ENCODE measurements around the gene ASCC3.
"Not testable (repeated sequence)": the region's sequence is repeated elsewhere in the genome, so short reads cannot be mapped to it uniquely, and the experiment has no call there.

The ASCC3 gene

GRCh38 chr6:100801036-100801435 lies 80.1 kb downstream of the ASCC3 start:
- DNase-seq = no peak

- no peak for DNase-seq
Observed at GRCh38 chr6:100796049-100796823, 84.9 kb downstream of the ASCC3 start.

- no peak for DNase-seq
Observed at GRCh38 chr6:100790084-100790483, 91.0 kb downstream of the ASCC3 start.

DNA sequence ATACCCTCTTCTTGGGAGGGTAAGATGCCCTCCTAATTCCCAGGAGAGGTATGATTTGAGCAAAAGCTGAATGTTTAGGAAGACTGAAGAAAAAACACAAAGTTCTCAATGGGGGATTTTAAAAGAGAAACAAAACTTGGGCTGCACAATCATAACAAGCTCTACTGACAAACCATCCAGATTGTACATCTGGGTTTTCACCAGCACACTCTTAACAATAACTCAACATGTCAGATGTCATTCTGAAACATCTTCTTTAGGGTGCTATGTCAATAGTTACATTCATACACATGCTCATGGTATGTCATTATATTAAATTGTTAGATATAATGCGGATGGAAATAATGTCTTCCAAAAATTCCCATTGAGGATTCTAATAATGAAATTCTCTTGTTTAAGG lies 95.1 kb downstream of the ASCC3 start:
- DNase-seq = no peak

DNA sequence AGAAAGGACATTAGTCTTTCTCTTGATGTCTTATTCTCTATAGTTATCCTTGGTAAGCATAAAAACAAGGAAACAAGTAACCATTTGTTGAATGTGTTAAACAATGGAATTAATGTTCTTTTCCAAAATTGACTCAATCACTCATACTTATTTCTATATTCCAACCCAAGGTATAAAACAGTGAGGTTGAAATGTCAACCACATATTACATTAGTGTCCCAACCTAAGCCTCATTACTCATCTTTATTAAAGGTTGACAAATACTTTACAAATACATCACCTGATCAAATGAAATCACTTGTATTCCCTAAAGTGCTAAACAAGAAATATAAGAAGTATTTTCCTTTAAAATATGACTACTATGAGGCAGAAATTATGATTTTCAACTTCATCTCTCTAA lies 100.5 kb downstream of the ASCC3 start:
- DNase-seq = no peak

DNA sequence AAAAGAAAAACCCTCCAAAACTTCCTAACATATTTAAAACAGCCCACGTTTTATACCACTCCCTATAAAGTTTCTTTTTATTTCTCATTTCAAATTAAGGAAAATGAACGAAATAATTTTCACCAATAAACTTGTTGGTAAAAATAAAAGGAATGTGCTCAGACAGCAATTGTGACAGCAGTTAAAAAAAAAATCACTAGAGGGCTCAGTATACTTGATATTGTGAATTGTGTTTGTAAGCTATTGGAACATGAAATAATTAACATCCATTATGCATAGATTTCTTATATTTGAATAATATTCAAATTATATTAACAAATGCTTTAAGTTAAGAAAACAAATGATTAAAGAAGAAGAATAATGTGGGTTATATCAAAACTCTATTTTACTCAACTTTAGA lies 105.5 kb downstream of the ASCC3 start:
- DNase-seq = no peak

DNA sequence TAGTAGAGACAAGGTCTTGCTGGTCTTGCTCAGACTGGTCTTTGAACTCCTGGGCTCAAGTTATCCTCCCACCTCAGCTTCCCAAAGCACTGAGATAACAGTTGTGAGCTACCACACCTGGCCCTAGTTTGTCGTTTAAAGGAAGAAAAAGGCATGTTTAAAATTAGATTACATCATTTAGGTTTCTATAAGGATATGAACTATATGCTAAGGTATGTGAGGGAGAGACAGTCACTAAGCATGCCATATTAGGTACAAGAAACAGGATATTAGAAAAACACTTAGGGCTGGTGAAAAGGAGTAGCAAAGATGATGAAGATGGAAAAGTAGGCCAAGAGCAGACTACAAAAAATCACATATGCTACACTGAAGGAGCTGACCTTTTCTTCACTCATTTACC lies 106.4 kb downstream of the ASCC3 start:
- DNase-seq = no peak

DNA sequence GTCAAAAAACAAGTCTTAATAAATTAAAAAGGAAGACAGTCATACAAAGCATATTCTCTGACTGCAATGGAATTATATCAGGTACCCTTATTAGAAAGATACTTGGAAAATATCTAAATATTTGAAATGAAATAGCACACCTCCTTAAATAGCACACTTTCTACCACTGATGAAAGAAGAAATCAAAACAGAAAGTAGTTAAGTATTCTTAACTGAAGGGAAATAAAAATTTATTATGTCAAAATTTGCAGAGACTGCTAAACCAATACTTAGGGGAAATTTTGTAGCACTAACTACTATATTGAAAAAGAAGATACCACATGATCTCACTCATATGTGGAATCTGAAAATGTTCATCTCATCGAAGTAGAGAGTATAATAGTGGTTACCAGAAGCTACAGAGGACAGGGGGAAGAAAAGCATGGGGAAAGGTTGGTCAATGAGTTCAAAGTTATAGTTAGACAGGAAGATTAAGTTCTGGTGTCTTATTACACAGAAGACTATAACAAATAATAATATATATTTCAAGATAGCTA lies 112.2 kb downstream of the ASCC3 start:
- DNase-seq = no peak

GRCh38 chr6:100763617-100764241 lies 117.4 kb downstream of the ASCC3 start:
- DNase-seq = no peak

DNA sequence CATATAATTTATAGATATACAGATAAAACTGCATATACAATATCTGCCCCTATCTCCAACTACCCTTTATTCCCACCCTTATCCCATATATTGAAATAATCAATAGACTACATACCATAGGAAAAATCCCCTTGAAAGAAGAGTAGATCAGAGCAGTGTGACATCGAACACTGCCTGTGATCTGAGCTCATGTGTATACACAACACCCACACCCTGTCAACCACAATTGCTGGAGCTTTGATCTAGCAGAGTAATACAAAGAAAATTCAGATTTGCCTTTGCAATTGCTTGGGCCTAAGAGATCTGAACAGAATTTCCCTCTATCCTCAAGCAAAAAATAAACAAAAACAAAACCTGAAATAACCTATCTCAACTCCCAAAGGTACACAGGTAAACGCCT lies 119.3 kb downstream of the ASCC3 start:
- no peak for DNase-seq

DNA sequence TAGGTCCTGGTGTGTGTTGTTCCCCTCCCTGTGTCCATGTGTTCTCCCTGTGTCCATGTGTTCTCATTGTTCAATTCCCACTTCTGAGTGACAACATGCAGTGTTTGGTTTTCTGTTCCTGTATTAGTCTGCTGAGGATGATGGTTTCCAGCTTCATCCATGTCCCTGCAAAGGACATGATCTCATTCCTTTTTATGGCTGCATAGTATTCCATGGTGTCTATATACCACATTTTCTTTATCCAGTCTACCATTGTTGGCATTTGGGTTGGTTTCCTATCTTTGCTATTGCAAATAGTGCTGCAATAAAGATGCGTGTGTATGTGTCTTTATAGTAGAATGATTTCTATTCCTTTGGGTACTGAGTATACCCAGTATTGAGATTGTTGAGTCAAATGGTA lies 122.7 kb downstream of the ASCC3 start:
- not testable (repeated sequence) for DNase-seq

DNA sequence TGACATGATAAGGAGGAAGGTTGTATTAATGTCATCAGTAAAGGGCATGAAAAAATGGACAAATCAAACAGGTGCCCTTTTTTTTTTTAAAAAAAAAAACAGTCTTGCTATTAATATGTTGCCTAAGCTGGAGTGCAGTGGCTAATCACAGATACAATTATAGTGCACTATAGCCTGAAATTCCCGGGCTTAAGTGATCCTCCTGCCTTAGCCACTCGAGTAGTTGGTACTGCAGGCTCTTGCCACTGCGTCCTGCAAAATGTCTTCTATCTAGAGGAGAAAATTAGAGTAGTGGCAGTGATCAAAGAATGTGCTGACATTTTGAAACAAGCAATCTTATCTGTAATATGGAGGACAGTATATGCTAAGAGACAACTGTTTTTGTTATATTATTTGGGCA lies 127.7 kb downstream of the ASCC3 start:
- DNase-seq = no peak

GRCh38 chr6:100751590-100751989 lies 129.5 kb downstream of the ASCC3 start:
- DNase-seq = no peak

GRCh38 chr6:100745419-100746041 lies 135.6 kb downstream of the ASCC3 start:
- DNase-seq = no peak

- DNase-seq = no peak
Observed at GRCh38 chr6:100740439-100740838, 140.7 kb downstream of the ASCC3 start.

DNA sequence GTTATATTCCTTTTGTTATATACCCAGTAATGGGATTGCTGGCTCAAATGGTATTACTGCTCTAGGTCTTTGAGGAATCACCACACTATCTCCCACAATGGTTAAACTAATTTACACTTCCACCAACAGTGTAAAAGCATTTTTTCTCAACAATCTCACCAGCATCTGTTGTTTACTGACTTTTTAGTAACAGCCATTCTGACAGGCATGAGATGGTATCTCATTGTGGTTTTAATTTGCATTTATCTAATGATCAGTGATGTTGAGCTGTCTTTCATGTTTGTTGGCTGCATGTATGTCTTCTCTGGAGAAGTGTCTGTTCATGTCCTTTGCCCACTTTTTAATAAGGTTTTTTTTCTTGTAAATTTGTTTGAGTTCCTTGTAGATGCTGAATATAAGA lies 143.4 kb downstream of the ASCC3 start:
- DNase-seq = not testable (repeated sequence)

- no peak for DNase-seq
Observed at GRCh38 chr6:100731411-100731810, 149.7 kb downstream of the ASCC3 start.

DNA sequence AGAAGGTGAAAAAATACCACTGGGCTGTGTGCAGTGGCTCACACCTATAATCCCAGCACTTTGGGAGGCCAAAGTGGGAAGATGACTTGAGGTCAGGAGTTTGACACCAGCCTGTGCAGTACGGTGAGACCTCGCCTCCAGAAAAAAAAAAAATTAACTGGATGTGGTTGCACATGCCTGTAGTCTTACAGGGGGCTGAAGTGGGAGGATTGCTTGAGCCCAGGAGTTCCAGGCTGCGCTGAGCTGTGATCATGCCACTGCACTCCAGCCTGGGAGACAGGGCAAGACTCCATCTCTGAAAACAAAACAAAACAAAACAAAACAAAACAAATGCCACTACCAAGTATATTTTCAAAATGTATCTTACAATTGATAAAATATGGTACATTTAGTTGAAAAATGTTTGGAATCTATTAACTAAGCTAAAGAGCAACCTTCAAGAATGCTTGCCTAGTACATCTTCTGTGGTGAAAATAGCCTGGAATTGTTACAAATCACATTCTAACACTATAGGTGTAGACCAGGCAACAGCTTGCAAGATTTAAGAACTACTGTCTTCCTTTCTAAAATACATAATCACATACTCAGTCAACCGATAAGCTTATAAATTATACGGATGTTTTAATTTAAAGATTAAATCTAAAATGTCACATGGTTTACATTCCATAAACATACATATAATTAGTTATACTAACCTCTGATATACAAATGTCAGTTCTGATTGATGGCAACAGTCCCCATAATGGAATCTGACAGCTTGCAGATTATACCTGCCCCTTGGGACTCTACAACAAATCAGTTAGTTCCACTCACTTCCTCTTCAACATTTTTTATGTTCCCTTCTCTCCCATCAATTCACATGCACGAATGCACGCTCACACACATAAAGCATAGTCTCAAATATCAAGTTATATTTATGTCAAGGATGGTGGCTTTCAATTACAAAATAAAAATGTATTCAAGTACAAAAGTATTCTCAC lies 150.8 kb downstream of the ASCC3 start:
- peak in 1 of 2 experiments; percentile 42 for DNase-seq

- DNase-seq = peak in 1 of 2 experiments; percentile 6
Observed at GRCh38 chr6:100726666-100727065, 154.5 kb downstream of the ASCC3 start.

DNA sequence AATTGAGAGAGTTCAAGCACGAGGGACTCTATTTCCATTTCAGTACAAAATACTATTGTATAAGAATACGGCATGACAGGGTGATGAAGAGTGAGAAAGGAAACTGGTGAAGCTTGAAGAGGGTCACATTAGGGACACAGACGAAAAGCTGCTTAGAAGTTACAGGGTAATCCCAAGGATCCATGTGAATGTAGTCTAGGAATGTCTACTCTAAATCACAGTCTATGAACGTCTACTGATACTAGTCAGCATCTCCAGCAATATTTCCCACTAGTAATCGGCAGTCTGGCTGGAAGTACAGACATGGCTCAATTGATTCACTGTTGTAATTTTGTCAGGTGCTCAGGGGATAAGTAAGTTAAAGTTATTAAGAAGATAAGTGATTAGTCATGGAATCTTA lies 156.4 kb downstream of the ASCC3 start:
- DNase-seq = no peak

GRCh38 chr6:100724222-100724621 lies 156.9 kb downstream of the ASCC3 start:
- no peak for DNase-seq

- DNase-seq = no peak
Observed at GRCh38 chr6:100721256-100721655, 159.9 kb downstream of the ASCC3 start.
